Hepatocyte (in vitro differentiated cells): ENCODE measurements around the gene KNDC1. TPM values are rescaled to one million over a fixed set of nuclear protein-coding genes. Genes with fewer than 3 reads are reported as not detected.

ENCODE experiments used
- DNase-seq: peaks from one replicate; pipeline ENCODE4 v3.0.0-alpha.2; 2016; ENCODE audit warnings: low spot score
- H2AFZ ChIP-seq: fragments of 200-600 bp; sonication (generic); 2 replicates; pipeline ENCODE4 v1.6.0; 2016; ENCODE audit warnings: antibody characterized with exemption, mild to moderate bottlenecking
- H3K27ac ChIP-seq: fragments of 200-600 bp; sonication (generic); 2 replicates; pipeline ENCODE4 v1.5.1; 2016; ENCODE audit warnings: mild to moderate bottlenecking
- H3K27me3 ChIP-seq: fragments of 200-600 bp; sonication (generic); 2 replicates; pipeline ENCODE4 v1.6.1; 2016
- H3K36me3 ChIP-seq: fragments of 200-600 bp; sonication (generic); replicated peaks from 2 replicates; pipeline ENCODE4 v1.5.1; 2016; ENCODE audit warnings: low read depth; ENCODE audit not compliant: insufficient read depth
- H3K4me1 ChIP-seq: fragments of 200-600 bp; sonication (generic); 2 replicates; pipeline ENCODE4 v1.5.1; 2016; ENCODE audit warnings: mild to moderate bottlenecking, moderate library complexity; ENCODE audit not compliant: insufficient read depth
- H3K4me2 ChIP-seq: fragments of 200-600 bp; sonication (generic); 2 replicates; pipeline ENCODE4 v1.6.0; 2016
- H3K4me3 ChIP-seq: fragments of 200-600 bp; sonication (generic); 2 replicates; pipeline ENCODE4 v1.5.1; 2016; ENCODE audit warnings: mild to moderate bottlenecking
- H3K79me2 ChIP-seq: fragments of 200-600 bp; sonication (generic); 2 replicates; pipeline ENCODE4 v1.6.0; 2017; ENCODE audit warnings: mild to moderate bottlenecking
- H3K9me2 ChIP-seq: fragments of 200-600 bp; sonication (generic); replicated peaks from 2 replicates; pipeline ENCODE4 v1.6.0; 2017; ENCODE audit warnings: mild to moderate bottlenecking; ENCODE audit not compliant: insufficient read depth
- H3K9me3 ChIP-seq: fragments of 200-600 bp; sonication (generic); 2 replicates; pipeline ENCODE4 v1.5.1; 2016; ENCODE audit warnings: low read depth, mild to moderate bottlenecking
- H4K20me1 ChIP-seq: fragments of 200-600 bp; sonication (generic); 2 replicates; pipeline ENCODE4 v1.6.0; 2016; ENCODE audit warnings: mild to moderate bottlenecking; ENCODE audit not compliant: insufficient read depth, poor library complexity, severe bottlenecking
- EZH2 ChIP-seq: fragments of 200-600 bp; sonication (generic); IDR thresholded peaks from 2 replicates; pipeline ENCODE4 v1.6.1; 2016; ENCODE audit warnings: antibody characterized with exemption, mild to moderate bottlenecking, borderline replicate concordance
- EZH2phosphoT487 ChIP-seq: fragments of 200-600 bp; sonication (generic); IDR thresholded peaks from one replicate; pipeline ENCODE4 v1.6.1; 2018; ENCODE audit warnings: antibody characterized with exemption, mild to moderate bottlenecking, low read depth, moderate library complexity; ENCODE audit not compliant: unreplicated experiment, severe bottlenecking
- WGBS: methylation state at CpG from one replicate; pipeline ENCODE4 v1.1.6; 2016; ENCODE audit warnings: low lambda C conversion rate; ENCODE audit errors: missing lambda C conversion rate; 5-methylcytosine and 5-hydroxymethylcytosine counted together
- polyA plus RNA-seq: library from polyadenylated mRNA; unstranded; fragments of >200 nt; fragmentation: Nextera tagmentation; extraction: Ambion mirVana; gene quantifications from 2 replicates; pipeline ENCODE4 v1.2.1, GENCODE V29; 2016
- total RNA-seq: library from RNA; depleted of rRNA; stranded (reverse); fragments of >200 nt; gene quantifications from 2 replicates; pipeline ENCODE4 v1.2.3, GENCODE V29; 2014
- TF ChIP-seq, protein P1 (sequence below): fragments of 200-600 bp; sonication (generic); IDR thresholded peaks from 2 replicates; pipeline ENCODE4 v1.5.1; 2016; ENCODE audit warnings: antibody characterized with exemption, mild to moderate bottlenecking; ENCODE audit not compliant: poor library complexity

The KNDC1 gene
- total and polyA plus RNA-seq, 2 experiments from 2014 or later, result 3.8 to 4.3 TPM

DNA sequence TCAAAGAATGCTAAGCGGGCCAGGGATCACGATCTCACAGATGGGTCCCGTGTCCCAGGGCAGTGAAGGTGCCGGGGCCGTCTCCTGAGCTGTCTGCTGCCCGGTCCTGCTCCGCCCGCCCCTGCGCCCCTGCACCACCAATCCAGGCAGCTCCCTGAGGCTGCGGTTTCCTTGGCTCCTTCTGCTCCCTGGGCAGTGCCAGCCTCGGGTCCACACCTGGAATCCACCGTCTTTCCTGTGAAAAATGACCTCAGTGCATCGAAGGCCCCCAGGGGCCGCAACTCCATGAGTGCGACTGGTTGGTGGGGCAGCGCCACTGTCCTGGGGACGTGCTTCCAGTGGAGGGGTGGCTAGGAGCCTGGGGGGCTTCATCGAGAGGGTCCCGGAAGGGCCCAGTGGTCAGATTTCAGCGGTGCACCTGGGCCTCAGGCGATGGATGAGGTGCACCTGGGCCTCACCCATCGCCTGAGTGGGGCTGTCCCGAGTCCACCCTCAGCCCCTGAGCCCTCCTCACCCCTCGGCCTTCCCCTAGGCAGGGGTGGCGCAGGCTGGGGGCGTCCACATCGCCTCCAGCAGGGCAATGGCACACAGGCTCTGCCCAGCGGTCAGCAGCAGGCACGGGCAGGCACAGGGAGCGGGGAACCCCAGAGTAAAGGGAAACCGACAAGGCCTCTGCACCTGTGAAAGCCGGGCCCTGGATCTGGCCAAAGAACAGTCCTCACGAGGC, 45.1 kb upstream of the KNDC1 start:
- no peak overlapping the region for H3K4me3 ChIP-seq
- 88% methylated on average over 25 of the region's 33 CpGs for WGBS
- no peaks in the 10 kb centered on the region for H3K79me2 ChIP-seq
- DNase-seq, result no peak
- no peaks in the 10 kb centered on the region for H3K4me1 ChIP-seq
- H3K36me3 ChIP-seq, result no peaks in the 10 kb centered on the region
- H3K4me2 ChIP-seq, result no peak overlapping the region
- H3K9me2 ChIP-seq, result no peaks in the 10 kb centered on the region
- no peaks in the 10 kb centered on the region for H3K9me3 ChIP-seq
- no peak overlapping the region for H3K27ac ChIP-seq
- no peaks in the 10 kb centered on the region for H3K27me3 ChIP-seq
- H2AFZ ChIP-seq, result no peak overlapping the region
- no peaks in the 10 kb centered on the region for H4K20me1 ChIP-seq
- TF ChIP-seq, protein P1, sequence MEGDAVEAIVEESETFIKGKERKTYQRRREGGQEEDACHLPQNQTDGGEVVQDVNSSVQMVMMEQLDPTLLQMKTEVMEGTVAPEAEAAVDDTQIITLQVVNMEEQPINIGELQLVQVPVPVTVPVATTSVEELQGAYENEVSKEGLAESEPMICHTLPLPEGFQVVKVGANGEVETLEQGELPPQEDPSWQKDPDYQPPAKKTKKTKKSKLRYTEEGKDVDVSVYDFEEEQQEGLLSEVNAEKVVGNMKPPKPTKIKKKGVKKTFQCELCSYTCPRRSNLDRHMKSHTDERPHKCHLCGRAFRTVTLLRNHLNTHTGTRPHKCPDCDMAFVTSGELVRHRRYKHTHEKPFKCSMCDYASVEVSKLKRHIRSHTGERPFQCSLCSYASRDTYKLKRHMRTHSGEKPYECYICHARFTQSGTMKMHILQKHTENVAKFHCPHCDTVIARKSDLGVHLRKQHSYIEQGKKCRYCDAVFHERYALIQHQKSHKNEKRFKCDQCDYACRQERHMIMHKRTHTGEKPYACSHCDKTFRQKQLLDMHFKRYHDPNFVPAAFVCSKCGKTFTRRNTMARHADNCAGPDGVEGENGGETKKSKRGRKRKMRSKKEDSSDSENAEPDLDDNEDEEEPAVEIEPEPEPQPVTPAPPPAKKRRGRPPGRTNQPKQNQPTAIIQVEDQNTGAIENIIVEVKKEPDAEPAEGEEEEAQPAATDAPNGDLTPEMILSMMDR, result no peak

DNA sequence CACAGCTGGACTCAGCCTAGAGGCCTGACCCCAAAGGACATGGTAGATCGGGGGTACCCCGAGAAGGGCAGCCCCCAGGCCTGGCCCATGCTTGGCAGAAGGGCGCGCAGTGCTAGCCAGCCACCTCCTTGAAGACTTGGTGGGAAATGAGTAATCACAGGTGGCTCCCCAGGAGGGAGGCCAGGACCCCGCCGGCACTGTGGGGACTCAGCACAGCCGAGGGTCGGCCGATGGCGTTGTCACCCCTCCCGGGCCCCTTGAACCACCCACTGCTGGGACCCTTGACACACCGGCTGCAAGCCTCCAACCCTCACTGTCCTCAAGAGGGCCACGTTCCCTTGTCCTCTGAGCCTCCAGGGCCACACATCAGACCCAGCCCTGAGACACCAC, 44.6 kb upstream of the KNDC1 start:
- H3K79me2 ChIP-seq, result no peaks in the 10 kb centered on the region
- H3K4me2 ChIP-seq, result no peak overlapping the region
- WGBS, result 91% methylated on average over 13 of the region's 13 CpGs
- TF ChIP-seq, protein P1, result no peak
- TF ChIP-seq EZH2phosphoT487, result no peak
- no peak for TF ChIP-seq EZH2
- no peak overlapping the region for H2AFZ ChIP-seq
- no peak overlapping the region for H3K27ac ChIP-seq
- H3K9me2 ChIP-seq, result no peaks in the 10 kb centered on the region
- H3K4me1 ChIP-seq, result no peaks in the 10 kb centered on the region
- H3K27me3 ChIP-seq, result no peaks in the 10 kb centered on the region
- no peaks in the 10 kb centered on the region for H3K36me3 ChIP-seq
- no peak for DNase-seq
- no peaks in the 10 kb centered on the region for H4K20me1 ChIP-seq
- H3K4me3 ChIP-seq, result no peak overlapping the region
- H3K9me3 ChIP-seq, result no peaks in the 10 kb centered on the region

DNA sequence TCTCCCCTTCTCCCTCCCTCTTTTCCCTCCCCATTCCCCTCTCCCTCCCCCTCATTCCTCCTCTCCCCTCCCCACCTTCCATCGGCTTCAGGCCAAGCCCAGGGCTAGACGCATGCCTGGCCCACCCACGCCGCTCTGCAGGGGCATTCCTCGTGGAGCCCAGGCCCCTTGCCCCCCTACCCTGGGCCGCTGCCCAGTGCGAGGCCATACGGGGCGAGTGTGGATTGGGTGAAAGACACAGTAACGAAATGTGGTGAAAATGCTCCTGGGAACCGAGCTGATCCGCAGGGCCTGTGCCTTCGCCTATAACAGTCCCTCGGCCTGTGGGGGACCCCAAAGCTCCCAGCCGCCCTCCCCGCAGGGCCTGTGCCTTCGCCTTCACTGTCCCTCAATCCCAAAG, 44.0 kb upstream of the KNDC1 start:
- WGBS, result 69% methylated on average over 17 of the region's 17 CpGs
- no peak for TF ChIP-seq EZH2
- TF ChIP-seq, protein P1, result no peak
- no peak for TF ChIP-seq EZH2phosphoT487
- H3K36me3 ChIP-seq, result no peaks in the 10 kb centered on the region
- DNase-seq, result no peak
- no peaks in the 10 kb centered on the region for H3K9me2 ChIP-seq
- no peak overlapping the region for H3K4me3 ChIP-seq
- H3K27ac ChIP-seq, result no peak overlapping the region
- no peak overlapping the region for H2AFZ ChIP-seq
- no peak overlapping the region for H3K4me2 ChIP-seq
- H3K9me3 ChIP-seq, result no peaks in the 10 kb centered on the region
- H3K79me2 ChIP-seq, result no peaks in the 10 kb centered on the region
- no peaks in the 10 kb centered on the region for H3K4me1 ChIP-seq
- H4K20me1 ChIP-seq, result no peaks in the 10 kb centered on the region
- no peaks in the 10 kb centered on the region for H3K27me3 ChIP-seq

DNA sequence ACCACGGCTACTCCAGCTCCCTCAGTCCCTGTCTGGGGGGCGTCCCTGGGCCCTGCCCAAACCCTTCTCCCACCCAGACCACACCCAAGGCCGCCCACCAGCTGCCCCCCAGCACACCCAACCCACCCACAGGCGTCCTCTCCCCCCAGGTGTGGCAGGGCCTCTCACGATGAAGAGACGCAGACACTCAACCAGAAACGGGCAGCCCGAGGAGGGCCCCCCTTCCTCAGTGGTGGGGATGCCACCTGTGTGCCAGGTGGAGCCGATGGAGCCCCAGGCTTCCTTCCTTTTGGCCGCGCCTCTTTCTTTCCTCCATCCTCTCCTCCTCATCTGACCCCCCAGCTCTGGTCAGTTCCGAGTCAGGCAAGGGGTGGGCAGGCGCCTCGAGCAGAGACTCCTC, 43.6 kb upstream of the KNDC1 start:
- Histone ChIP-seq H3K4me2 (no peak overlapping the region), H3K4me3 (no peak overlapping the region), H3K27me3 (no peaks in the 10 kb centered on the region), H3K9me2 (no peaks in the 10 kb centered on the region), H3K79me2 (no peaks in the 10 kb centered on the region), H3K4me1 (no peaks in the 10 kb centered on the region), H3K36me3 (no peaks in the 10 kb centered on the region), H3K27ac (no peak overlapping the region), H3K9me3 (no peaks in the 10 kb centered on the region), H2AFZ (no peak overlapping the region), H4K20me1 (no peaks in the 10 kb centered on the region)
- no peak for DNase-seq
- 86% methylated on average over 8 of the region's 14 CpGs for WGBS
- TF ChIP-seq EZH2phosphoT487 (no peak), EZH2 (no peak)
- TF ChIP-seq, protein P1, result no peak
